Activated CD4-positive, CD25-positive, alpha-beta regulatory T cell (primary cell): ENCODE data around the gene NMT1.
"Not testable (repeated sequence)": the region's sequence is repeated elsewhere in the genome, so short reads cannot be mapped to it uniquely, and the experiment has no call there.

Experiments used
- DNase-seq, 4 experiments: peaks; one replicate each; lab custom pipeline; 2025; lab: John Stamatoyannopoulos, UW

The NMT1 gene

DNA sequence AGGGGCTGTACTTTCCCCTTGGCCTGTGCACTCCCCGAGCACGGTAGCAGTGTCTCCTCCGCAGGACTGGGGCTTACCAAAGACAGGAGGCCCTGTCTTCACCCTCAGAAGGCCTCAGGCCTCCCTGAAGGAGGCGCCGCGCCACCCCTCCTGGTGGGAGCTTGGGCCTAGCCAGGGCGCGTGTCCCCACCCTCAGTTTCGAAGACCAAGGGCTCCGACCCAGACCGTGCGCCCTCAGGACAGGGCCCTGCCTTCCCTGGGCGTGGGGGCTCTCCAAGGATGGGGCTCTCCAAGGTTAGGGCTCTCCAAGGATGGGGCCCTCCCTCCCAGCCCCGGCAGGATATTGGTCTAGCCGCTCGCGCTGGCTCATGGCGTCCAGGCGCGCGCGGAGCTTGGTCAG lies 59.4 kb downstream of the NMT1 start:
- no peak for DNase-seq

DNA sequence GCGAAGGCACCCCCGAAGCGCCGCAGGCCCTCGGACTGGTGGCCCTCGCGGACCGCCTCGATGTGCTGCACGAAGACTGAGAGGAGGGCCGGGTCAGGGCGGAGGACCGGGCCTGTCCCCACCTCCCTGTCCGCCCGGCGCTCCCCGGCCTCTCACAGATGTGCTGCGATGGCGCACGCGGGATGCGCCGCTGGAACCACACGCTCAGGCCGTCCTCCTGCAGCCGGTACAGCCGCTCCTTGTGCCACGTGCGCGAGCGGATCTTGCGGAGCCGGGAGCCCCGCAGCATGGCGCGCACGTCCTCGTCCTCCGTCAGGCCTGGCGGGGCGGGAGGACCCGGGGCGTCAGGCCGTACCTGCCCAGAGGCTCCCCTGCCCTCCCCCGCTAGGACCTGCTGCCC lies 59.9 kb downstream of the NMT1 start:
- DNase-seq: no peak

DNA sequence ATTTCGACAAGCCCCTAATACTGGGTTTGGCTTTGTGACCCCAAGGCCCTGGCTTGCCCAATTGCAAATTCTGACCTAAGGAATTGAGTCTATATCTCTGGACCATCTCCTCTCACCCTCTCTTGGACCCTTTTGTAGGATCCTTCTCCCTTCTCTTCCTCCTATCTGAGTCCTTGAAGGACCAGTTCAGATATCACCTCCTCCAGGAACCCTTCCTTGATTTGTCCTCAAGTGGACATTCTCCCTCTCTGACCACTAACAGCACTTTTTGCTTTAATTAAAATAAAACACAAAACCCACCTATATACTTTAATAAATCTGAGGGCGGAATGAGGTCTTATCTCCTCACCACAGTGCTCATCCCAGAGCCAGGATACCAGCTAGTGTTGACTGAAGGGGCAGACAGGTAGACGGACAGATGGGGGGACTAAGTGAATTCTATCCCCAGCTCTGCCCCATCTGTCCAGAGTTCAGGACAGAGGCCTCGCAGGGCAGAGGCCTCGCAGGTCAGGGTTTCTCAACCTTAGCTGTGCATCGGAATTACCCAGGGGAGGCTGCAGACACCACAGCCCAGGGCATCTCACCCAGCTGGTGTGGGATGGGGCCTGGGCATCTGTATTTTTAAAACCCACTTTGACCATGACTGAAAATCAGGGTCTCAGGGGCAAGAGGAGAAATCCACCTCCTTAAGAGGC lies 62.1 kb downstream of the NMT1 start:
- DNase-seq: no peak

DNA sequence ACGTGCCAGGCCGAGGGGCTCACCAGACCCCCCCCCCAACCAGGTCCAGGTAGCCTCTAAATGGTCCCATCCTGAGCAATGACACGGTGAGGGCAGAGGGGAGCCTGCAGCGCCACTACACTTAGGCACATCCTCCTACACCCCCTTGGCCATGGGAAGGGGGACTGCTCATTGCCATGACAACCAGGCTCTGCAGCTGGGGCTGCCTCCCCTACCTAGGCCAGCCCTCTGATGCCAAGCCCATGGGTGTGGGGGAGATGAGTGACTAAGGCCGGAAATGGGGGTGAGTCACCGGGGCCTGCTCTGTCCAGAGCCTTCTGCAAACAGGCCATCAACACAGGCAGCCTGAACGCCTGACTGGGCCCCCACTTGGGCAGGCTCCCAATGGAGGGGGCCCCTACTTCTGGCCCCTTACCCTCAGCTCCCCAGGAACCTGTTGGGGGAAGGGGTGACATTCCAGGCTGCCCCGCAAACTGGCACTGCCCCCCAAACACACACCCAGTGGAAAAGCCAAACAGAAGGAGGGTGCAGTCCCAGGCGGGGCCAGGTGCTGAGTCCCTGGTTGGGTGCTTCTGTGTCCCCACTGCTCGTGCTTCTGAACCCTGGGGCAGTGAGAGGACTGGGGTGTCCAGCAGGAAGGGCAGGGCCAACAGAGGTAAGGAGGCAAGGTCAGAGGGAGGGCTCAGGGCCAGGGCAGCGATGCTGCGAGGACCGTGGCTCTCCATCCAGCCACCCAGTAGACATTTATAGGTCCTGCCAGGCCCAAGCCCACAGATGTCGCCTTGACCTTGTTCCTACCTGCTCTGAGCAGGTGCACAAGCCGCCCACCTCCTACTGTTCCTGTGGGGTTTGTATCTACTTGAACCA lies 63.0 kb downstream of the NMT1 start:
- DNase-seq: peak in 2 of 4 experiments; percentile 18 to 20

DNA sequence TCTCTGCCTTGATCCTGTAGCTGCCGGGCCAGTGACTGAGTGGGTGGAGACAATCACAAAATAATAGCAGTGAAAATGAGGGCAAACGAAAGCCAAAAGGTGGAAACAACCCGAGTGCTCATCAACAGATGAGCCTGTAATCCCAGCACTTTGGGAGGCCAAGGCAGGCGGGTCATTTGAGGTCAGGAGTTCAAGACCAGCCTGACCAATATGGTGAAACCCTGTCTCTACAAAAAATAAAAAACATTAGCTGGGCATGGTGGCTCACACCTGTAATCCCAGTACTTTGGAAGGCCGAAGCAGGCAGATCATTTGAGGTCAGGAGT lies 63.6 kb downstream of the NMT1 start:
- DNase-seq: not testable (repeated sequence)

DNA sequence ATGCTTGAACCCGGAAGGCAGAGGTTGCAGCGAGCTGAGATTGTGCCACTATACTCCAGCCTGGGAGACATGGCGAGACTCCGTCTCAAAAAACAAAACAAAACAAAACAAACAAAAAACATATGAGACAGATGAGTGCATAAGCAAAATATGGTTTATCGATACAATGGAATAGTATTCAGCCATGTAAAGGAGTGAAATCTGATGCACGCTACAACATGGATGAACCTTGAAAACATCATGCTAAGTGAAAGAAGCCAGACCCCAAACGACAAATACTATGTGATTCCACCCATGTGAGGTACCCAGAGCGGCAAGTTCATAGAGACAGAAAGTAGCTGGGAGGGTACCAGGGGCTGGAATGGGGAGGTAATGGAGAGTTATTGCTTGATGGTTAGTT lies 64.4 kb downstream of the NMT1 start:
- no peak for DNase-seq

DNA sequence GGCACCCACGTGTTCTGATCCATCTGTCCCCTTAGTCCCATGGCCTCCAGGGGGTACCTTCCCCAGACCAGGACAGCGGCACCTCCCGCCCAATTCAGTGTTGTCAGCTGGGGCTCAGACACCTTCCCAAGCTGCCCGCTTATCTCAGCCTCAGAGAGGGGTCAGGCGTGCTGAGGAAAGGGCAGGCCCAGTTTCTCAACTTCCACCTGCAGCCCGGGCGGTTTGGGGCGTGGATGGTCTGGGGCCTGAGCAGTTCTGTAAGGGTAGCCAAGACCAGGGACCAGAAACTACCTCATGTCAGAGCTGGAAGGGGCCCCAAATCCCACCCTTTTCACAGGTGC lies 66.1 kb downstream of the NMT1 start:
- DNase-seq: no peak

DNA sequence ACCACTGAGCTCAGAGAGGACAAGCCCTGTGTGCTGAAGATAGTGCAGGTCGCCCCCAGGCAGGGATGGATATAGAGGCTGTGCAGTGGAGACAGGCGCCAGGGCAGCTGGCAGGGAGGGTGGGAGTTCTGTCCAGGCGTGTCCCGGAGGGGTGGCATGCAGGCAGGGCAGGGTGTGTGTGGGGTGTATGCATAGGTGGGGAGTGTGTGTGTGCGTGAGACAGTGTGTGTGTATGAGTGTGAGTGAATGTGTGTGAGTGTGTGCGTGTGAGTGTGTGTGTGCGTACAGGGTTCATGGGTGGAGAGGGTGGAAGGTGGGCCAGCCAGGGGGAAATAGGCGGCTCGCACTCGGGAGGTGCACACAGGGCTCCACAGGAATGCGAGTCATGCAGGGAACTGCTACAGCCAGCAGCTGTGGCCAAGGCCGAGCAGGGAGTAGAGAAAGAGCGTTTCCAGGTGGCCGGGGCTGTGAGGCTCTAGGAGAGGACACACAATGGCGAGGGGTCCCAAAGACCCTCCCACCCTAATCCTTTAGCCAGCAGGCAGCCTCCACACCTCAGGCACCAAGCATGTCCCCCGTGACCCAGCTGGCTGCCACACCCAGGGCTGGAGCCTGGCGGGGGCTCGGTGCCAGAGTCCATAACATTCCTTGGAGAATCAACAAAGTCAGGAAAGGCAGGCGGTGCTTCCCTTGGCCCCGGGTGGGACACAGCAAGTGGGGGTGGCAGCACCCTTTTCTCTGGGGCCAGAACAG lies 66.6 kb downstream of the NMT1 start:
- DNase-seq: no peak

DNA sequence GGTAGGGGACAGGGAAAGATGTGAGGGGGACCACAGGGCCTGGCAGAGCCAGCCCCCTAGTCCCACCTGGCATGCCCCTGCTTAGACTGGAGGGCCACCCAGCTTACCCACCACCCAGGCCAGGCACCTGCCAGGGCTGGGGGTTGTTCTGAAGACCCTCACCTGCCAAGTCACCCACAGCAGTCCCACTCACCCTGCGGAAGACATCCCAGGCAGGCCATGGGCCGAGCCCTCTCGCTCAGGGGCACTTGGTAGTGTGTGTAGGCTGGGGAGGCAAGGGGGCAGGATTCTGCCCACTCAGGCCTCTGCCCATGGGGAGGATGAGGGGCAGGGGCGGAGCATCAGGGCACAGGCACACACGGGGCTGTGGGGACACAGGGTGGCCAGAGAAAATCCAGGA lies 67.2 kb downstream of the NMT1 start:
- no peak for DNase-seq

DNA sequence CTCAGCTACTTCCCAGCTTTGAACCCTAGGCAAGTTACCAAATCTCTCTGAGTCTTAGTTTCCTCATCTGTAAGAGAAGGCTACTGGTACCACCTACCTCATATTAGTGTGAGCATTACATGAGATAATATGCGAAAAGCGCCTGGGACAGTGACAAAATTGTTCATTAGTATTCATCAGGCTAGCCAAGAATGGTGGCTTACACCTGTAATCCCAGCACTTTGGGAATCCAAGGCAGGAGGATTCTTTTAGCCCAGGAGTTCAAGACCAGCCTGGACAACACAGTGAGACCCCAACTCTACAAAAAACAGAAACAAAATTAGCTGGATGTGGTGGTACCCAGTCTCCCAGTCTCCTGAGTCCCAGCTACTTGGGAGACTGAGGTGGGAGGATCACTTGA lies 67.9 kb downstream of the NMT1 start:
- no peak for DNase-seq

DNA sequence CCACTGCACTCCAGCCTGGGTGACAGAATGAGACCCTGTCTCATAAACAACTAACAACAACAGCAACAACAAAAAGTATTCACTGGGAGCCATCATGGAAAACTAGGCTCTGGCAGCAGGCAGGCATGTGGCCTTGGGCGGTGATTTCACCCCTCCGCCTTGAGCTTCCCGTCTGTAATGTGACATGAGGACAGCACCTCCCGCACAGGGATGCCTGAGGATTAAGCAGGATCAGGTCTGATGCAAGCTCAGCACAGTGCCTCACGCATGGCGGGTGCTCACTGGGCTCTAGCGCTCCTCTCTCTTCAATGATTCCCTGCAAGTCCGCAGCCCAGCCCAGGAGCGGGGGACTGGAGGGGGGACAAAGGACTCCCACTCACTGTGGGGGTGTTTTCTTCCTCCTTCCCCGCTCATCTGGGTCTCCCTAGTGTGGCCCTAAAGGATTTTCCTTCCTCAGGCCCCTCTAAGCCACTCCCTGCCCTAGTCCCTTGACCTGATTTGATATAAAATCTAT lies 68.4 kb downstream of the NMT1 start:
- DNase-seq: no peak

DNA sequence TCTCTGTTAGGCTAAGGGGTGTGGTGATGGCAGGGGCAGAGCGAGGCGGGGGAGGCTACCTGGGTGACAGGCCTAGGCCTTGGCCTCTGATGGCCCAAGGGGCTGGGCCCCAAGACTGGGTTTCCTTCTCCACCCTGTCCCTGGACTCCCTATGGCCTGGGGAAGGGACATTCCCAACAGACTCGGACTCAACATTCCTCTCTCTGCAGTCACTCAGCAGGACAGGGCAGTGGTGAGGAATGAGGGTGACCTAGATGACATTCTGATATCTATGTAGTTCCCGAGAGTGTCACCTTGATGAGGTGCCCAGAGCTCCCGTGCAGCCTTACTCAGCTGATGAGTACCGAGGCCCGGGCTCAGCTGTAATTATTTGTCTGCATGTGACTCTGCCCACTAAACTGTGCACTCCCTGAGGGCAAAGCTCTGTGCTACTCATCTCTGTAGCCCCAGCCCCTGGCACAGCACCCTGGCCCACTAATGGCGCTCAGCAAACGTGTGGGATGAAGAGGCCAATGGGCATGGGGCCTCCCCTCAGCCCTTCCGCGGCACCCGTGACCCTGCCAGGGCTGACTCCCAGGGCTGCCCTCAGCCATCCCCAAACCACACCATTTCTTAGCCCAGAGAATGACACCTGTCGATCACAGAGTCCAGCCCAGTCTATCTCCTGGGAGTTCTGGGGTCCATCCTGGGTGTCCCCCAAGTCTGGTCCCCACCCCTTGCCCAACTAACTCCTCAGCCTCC lies 69.0 kb downstream of the NMT1 start:
- DNase-seq: no peak

DNA sequence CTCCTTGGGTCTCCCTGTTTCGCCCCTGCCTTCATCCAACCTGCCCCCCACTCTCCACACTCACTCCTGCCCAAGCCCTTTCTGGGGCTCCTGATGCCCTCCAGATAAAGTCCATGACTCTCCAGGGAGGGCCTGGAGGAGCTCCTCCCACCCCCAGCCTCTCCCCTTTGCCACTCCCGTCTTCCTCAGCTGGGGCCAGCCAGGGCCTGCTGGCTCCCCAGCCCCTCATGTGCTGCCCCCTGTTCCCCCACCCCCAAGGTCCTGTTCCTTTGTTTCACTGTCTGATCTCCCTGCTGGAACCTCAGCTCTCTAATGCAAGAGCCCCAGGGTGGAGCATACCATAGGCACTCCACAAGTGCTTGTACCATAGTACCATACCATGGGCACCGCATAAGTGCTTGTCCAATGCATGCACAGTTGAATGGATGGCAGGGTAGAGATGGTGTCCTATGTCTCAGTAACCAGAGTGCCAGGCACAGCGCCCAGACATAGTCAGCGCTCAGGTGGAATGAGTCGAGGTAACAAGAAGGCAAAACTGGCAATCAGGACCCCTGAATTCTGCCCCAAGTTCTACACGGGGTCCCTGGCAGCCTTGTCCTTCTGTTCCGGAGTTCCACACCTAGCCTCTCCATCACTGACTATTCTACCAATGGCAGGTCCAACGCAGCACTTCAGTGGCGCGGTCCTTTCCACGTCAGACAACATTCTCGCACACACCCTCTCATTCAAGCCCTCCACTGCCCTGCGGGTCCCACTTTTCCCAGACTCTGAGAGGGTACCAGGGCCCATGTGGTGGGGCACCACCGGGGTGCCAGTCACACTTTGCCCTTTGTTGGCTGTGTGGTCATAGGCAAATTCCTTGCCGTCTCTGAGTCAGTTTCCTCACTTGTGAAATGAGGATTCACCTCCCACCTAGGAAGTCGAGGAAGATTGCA lies 69.8 kb downstream of the NMT1 start:
- DNase-seq: no peak

DNA sequence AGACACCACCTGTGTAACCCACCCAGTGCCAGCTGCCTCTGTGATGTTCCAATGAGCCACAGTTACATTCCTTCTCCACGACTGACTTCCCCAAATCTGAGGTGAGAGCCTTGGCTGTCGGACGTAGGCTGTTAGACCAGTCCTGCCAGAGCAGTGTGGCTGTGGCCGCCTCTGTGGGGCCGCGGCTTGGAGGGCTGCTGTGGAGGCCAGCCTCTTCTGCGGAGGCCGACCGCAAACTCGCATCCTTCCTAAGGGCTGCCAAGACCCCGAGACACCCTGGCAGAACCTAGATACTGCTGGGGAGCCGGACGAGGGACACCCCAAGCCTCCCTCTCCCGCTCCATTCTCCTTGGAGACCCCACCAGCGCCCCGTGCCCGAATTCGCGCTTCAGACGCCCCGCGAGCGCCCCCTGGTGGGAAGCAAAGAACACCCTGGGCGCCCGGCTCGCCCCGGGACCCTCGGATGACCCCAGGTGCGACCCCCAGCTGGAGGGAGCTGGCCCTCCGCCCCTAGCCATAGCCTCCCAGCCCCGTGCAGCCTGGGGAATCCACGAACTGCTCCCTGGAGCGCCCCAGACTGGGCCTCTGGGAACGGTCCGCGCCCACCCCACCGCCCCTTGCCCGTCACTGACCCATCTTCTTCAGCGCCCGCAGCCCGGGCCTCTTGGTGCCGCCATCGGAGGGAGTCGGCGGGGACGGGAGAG lies 70.7 kb downstream of the NMT1 start:
- DNase-seq: peak; percentile 32 to 46 (median 40)

DNA sequence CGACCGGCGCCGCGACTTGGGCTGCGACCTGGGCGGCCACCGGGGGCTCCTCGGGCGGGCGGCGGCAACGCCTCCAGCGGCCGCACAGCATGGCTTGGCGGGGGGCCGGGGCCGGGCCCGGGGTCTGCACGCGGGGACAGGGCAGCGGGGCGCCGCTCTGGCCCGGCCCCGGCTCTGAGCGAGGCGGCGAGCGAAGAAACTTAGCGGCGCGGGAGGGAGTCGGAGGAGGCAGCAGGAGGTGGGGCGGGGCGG lies 71.1 kb downstream of the NMT1 start, which contains the start of gene PLCD3:
TSS of gene PLCD3 (minus strand) at position 196 of the 252 bp plus-strand sequence. CDS start at position 91, 105 bp downstream.
- DNase-seq: peak in 1 of 4 experiments; percentile 51

DNA sequence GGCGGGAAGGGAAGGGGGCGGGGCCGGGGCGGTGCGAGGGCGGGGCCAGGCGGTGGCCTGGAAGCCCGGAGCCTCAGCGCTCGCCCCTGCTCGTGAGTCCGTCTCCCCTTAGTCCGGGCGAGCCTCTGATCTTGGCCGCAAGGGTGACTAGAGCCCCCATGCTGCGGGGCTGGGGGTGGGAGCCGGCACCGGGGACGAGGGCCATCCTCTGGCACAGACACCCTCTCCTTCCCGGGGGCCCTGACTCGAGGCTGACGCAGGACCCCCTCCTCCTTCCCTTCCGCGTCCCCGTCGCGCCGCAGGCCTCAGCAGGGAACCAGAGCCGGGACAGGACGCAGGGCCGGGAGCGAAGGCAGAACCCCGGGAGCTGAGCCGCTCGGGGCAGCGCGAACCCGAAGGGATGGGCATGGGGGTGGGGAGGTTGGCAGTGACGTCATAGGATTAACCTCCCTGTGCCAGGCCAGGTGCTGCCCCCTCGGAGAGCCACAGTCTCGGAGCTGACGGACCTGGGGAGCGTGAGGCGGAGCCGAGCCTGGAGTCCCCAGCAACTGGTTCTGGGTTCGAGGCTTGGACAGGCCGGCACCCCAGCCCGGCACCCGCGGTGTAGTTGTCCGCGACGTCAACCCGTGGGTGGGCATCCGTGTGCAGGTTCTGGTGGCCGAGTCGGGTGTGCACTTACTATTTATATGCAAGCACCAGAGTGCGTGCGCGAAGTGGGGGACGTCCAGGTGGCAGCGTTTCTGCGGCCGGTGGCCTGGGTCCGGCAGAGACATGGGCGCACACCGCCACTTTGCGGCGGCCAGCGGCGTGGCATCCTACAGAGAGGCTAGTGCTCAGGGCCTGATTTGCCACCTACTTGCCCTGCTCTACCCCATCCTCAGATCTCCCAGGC lies 71.7 kb downstream of the NMT1 start:
- peak; percentile 41 to 57 (median 56) for DNase-seq

DNA sequence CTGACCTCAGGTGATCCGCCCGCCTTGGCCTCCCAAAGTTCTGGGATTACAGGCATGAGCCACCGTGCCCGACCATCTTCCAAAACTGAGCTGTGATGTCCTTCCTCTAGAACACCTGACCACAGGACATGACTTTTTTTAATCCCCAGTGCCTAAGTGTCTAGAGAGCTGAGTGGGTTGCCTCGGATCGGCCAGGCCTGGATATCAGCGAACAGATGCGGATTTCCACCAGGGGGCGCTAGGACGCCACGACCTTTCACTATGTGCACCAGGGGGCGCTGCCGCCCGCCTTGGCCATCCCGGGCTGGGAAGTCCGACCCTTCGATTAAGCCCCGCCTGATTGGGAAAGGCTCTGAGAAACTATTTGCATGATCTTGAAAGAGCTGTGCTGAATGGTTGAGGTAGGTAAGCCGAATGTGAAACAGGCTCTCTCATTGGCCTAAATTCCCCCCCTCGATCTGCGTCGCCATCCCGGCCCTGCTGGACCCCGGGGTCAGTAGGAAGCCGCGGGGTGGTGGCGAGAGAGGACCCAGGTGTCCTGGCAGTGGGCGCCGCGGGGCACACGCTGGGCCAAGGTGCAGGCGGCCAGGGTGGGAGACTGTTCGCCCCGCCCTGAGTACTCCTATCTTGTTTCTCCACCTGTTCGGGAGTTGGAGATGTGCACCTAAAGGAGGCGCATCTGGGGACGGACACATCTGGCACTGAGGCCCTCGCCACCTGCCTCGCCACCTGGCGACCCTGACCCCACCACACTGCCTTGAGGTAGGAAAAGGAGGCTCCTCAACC lies 74.3 kb downstream of the NMT1 start, which contains the start of gene ACBD4:
TSS of gene ACBD4 (plus strand) at position 496 of the 786 bp plus-strand sequence. CDS start 458 bp downstream, outside the sequence.
- peak; percentile 92 to 98 (median 95) for DNase-seq
